Mesodermal cell (in vitro differentiated cells): ENCODE data around the gene APMAP.

Experiments used
- H3K27ac ChIP-seq: 2 replicates; pipeline ENCODE4 v1.7.0; 2013; ENCODE audit warnings: mild to moderate bottlenecking, low read depth, low read length, moderate library complexity; ENCODE audit not compliant: severe bottlenecking
- H3K36me3 ChIP-seq: 2 replicates; pipeline ENCODE4 v1.7.1; 2013; ENCODE audit warnings: mild to moderate bottlenecking, low read length, moderate library complexity; ENCODE audit not compliant: control insufficient read depth, insufficient read depth
- H3K4me1 ChIP-seq: one replicate; pipeline ENCODE4 v1.7.1; 2013; ENCODE audit warnings: mild to moderate bottlenecking, low read length; ENCODE audit not compliant: insufficient read depth, control insufficient read depth, poor library complexity, severe bottlenecking
- H3K4me3 ChIP-seq: 2 replicates; pipeline ENCODE4 v1.7.0; 2013; ENCODE audit warnings: low read length, control low read depth, mild to moderate bottlenecking; ENCODE audit not compliant: insufficient read depth, poor library complexity, severe bottlenecking; ENCODE audit errors: extremely low read depth
- H3K9me3 ChIP-seq: 2 replicates; pipeline ENCODE4 v1.7.1; 2013; ENCODE audit warnings: mild to moderate bottlenecking, low read length, moderate library complexity; ENCODE audit not compliant: control insufficient read depth
- WGBS, 2 experiments: methylation state at CpG; one replicate each; pipeline ENCODE4 v1.1.5; 2013; ENCODE audit warnings: missing lambda C conversion rate in 2 of 2; ENCODE audit not compliant: insufficient coverage in 2 of 2; 5-methylcytosine and 5-hydroxymethylcytosine counted together

The APMAP gene

GRCh38 chr20:24972341-24972740 lies 20.2 kb downstream of the APMAP start:
- Histone ChIP-seq H3K27ac (no peak overlapping the region), H3K9me3 (no peaks in the 10 kb centered on the region), H3K4me3 (no peak overlapping the region), H3K36me3 (peaks cover 62% of the 10 kb centered on the region), H3K4me1 (no peaks in the 10 kb centered on the region)
- 100% methylated on average over 1 to 2 of the region's 2 CpGs for WGBS, 2 experiments

GRCh38 chr20:24971376-24972101 lies 21.0 kb downstream of the APMAP start:
- H3K4me1 ChIP-seq = no peaks in the 10 kb centered on the region
- H3K4me3 ChIP-seq = no peak overlapping the region
- no peak overlapping the region for H3K27ac ChIP-seq
- peaks cover 61% of the 10 kb centered on the region for H3K36me3 ChIP-seq
- H3K9me3 ChIP-seq = no peaks in the 10 kb centered on the region
- WGBS, 2 experiments = 95 to 96% methylated on average over 4 to 6 of the region's 6 CpGs

GRCh38 chr20:24970754-24971153 lies 21.8 kb downstream of the APMAP start:
- H3K4me3 ChIP-seq = no peak overlapping the region
- H3K9me3 ChIP-seq = no peaks in the 10 kb centered on the region
- no peaks in the 10 kb centered on the region for H3K4me1 ChIP-seq
- 100% methylated on average over 3 of the region's 8 CpGs for WGBS, 2 experiments
- H3K27ac ChIP-seq = no peak overlapping the region
- H3K36me3 ChIP-seq = peaks cover 63% of the 10 kb centered on the region

GRCh38 chr20:24970030-24970553 lies 22.5 kb downstream of the APMAP start:
- Histone ChIP-seq H3K4me3 (no peak overlapping the region), H3K36me3 (peaks cover 69% of the 10 kb centered on the region), H3K9me3 (no peaks in the 10 kb centered on the region), H3K27ac (no peak overlapping the region), H3K4me1 (no peaks in the 10 kb centered on the region)
- 96 to 97% methylated on average over 4 of the region's 5 CpGs for WGBS, 2 experiments

- 96 to 97% methylated on average over 14 to 16 of the region's 19 CpGs for WGBS, 2 experiments
- H3K9me3 ChIP-seq = no peaks in the 10 kb centered on the region
- H3K27ac ChIP-seq = no peak overlapping the region
- no peak overlapping the region for H3K4me3 ChIP-seq
- H3K36me3 ChIP-seq = peaks cover 74% of the 10 kb centered on the region
- H3K4me1 ChIP-seq = no peaks in the 10 kb centered on the region
These were observed 23.1 kb downstream of the APMAP start for GRCh38 chr20:24969186-24970029.

- H3K4me1 ChIP-seq = no peaks in the 10 kb centered on the region
- H3K4me3 ChIP-seq = no peak overlapping the region
- WGBS, 2 experiments = 90 to 96% methylated on average over 4 of the region's 5 CpGs
- H3K27ac ChIP-seq = no peak overlapping the region
- H3K36me3 ChIP-seq = peaks cover 81% of the 10 kb centered on the region
- H3K9me3 ChIP-seq = no peaks in the 10 kb centered on the region
These were observed 24.2 kb downstream of the APMAP start for GRCh38 chr20:24968278-24968800.

- Histone ChIP-seq H3K36me3 (peaks cover 83% of the 10 kb centered on the region), H3K9me3 (no peaks in the 10 kb centered on the region), H3K4me3 (no peak overlapping the region), H3K4me1 (no peaks in the 10 kb centered on the region), H3K27ac (no peak overlapping the region)
- WGBS, 2 experiments = 92 to 98% methylated on average over 13 of the region's 15 CpGs
These were observed 26.1 kb downstream of the APMAP start for GRCh38 chr20:24966317-24967012.

GRCh38 chr20:24965065-24965919 lies 27.3 kb downstream of the APMAP start:
- H3K4me1 ChIP-seq = no peaks in the 10 kb centered on the region
- H3K9me3 ChIP-seq = no peaks in the 10 kb centered on the region
- H3K27ac ChIP-seq = no peak overlapping the region
- peaks cover 89% of the 10 kb centered on the region for H3K36me3 ChIP-seq
- 88 to 98% methylated on average over 7 of the region's 7 CpGs for WGBS, 2 experiments
- H3K4me3 ChIP-seq = no peak overlapping the region

- peaks cover 86% of the 10 kb centered on the region for H3K36me3 ChIP-seq
- H3K4me3 ChIP-seq = no peak overlapping the region
- no peaks in the 10 kb centered on the region for H3K4me1 ChIP-seq
- H3K27ac ChIP-seq = no peak overlapping the region
- no peaks in the 10 kb centered on the region for H3K9me3 ChIP-seq
- WGBS, 2 experiments = 93 to 95% methylated on average over 2 to 5 of the region's 9 CpGs
These were observed 28.1 kb downstream of the APMAP start for GRCh38 chr20:24964506-24964840.
